GM21526 (cell line): ENCODE measurements around the gene GPRC5A.

ENCODE experiments used
- ATAC-seq: cut with Tn5 transposase; IDR thresholded peaks from one replicate; pipeline ENCODE4 v1.9.1; 2021; ENCODE audit warnings: moderate library complexity; ENCODE audit not compliant: unreplicated experiment, low FRiP score

The GPRC5A gene

DNA sequence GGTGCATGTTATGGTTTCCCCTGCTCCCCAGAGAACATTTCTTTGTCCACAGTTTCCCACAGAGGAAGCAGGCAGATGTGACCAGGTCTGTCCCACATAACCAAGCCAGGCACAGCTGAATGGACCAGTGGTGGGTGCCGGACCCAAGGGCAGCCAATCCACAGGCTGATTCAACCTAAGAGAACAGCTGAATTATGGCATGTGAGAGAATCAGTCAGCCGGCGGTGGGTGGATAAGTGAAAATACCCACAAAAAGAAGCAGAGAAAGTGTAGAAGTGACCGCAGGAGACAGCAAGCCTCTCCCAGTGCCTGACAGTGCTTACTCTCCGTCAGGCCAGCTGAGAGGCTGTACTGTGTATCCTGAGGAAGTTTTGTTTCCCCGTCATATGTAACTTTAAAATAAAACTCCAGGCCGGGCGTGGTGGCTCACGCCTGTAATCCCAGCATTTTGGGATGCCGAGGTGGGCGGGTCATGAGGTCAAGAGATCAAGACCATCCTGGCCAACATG lies 45.7 kb downstream of the GPRC5A start:
- ATAC-seq: no peak

GRCh38 chr12:12938541-12938940 lies 47.2 kb downstream of the GPRC5A start:
- no peak for ATAC-seq

- ATAC-seq: no peak
Measured at GRCh38 chr12:12939888-12940287, 48.5 kb downstream of the GPRC5A start.

DNA sequence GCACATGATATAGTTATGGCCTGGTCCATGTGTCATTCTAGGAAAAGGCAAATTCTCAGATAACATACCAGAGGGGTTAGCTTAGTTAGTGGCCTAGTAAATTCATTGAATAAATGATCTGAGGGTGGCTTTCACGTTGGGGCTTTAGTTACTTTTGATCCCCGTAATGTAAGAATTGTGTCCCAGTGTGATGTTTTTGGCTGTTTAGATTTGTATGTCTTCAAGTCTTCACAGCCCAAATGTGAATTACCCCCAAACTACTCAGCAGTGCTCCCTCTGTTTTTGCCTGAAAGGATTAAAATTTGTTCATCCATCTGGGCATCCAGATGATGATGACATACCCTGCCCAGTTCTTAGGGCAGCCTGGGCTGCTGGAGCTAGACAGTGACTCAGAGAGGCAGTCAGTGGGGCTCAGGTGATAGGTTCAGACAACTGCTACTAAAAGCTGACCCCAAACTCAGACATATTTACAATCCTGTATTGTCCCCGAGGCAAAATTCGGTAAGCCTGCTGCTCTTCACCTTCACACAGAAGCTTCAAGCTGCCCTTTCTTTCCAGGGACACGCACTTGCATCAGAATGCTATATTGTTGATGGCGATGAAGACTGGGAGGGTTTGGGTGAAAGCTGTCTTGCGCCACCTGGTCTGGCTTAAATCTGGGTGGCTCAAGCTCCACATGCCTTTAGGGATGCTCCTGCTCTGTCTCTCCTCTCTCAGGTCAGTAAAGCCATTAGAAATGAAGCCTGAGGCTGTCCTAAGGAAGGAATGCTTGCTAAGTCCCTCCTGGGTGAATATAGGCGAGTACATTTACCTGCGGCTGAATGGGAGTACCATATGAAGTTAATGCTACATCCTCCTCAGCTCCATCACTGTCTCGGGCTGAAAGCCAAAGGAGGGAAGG lies 50.3 kb downstream of the GPRC5A start:
- no peak for ATAC-seq

DNA sequence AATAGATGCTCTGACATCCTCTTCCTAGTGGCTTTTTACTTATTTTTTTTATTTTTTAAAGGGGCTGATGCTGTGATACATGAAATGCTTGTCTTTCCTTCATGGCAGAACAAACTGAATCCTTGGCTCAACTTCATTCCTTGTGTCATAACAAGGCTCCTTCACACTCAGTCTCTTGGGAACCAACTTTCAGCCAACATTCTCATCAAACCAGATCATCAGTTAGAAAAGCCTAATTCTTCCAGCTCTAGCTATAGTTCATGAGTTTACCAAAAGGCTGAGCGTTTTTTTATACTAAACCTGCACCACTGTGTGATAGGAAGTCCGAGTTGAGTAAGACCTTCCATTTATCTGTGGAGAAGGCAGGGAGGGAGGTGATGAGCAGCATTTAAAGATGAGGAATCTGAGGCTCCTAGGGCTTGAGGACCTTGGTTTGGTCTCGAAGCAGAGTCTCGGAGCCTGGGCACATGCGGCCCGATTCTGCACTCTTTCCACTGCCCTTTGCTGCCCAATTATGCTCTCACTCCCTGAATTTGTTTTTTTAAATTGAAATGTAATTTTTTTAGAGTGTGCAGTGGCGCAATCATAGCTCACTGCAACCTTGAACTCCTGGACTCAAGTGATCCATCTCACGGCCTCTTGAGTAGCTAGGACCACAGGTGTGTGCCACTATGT lies 52.4 kb downstream of the GPRC5A start:
- ATAC-seq: no peak

DNA sequence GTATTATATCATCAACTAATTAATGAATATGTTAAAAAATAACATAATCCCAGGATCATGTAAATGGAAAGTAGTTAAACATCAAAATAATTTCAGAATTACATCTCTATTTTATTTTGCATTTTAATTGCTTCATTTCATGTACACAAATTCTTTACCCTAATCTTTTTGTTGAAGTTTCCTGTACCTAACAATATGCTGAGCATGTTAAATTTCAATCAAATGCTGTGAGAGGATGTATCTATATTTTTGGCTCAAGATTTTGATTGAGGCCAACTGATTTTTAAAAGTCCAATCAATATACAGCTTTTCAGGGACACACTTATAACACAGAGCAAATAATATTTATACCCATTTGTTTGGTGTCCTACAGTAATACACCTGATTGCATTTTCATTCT lies 54.2 kb downstream of the GPRC5A start:
- ATAC-seq: no peak

DNA sequence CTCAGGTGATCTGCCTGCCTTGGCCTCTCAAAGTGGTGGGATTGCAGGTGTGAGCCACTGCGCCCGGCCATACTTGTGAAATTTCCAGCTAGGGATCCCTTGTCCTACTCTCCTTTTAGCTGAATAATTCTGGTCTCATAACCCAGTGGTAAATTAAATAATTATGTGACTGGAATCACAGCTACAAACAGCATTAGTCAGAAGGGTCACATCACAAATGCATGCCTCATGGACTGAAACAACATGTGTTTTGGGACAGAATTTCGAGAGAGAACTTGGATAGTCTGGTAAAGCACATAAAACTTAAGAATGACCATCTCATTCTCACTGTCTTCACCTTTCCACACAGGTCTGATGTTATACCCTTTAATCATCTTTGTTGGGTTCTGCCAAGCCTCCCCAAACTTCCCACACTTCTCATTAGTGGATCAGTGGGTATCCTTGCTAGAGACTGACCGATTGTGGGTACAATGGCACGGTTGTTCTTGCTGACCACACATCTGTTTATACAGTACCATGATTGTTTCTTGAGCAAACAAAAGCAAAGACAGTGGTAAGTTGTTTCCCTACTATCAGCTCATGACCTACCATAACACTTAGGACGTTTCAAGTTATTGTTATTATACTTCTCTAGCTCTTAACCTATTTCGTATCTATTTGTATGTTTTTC lies 55.5 kb downstream of the GPRC5A start:
- no peak for ATAC-seq

- ATAC-seq: no peak
Measured at GRCh38 chr12:12947902-12948301, 56.5 kb downstream of the GPRC5A start.

DNA sequence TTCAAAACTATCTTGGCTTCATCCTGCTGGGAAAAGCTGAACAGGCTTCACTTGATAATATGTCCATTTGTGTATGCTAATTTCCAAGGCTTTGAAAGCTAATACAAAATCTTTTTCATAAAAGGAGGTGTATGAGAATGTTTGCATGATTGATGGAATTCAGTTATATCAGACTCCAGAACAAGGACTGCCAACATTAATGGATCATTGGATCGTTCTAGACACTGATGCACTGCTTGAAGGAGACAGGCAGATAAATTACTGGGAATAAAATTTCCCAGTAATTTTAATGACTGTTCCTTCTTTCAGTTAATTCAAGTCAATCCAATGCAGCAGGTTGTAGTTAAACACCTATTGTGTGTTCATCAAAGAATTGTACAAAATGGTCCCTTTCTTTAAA lies 60.1 kb downstream of the GPRC5A start:
- no peak for ATAC-seq

- no peak for ATAC-seq
Measured at GRCh38 chr12:12952036-12952435, 60.7 kb downstream of the GPRC5A start, which contains the start of gene GPRC5D. Gene GPRC5D, minus strand, starts transcription at chr12:12952170. Its CDS starts 1,786 bp downstream, at chr12:12950384.

- no peak for ATAC-seq
Measured at GRCh38 chr12:12954356-12954755, 63.0 kb downstream of the GPRC5A start.

- ATAC-seq: no peak
Measured at GRCh38 chr12:12954878-12955625, 63.7 kb downstream of the GPRC5A start.

DNA sequence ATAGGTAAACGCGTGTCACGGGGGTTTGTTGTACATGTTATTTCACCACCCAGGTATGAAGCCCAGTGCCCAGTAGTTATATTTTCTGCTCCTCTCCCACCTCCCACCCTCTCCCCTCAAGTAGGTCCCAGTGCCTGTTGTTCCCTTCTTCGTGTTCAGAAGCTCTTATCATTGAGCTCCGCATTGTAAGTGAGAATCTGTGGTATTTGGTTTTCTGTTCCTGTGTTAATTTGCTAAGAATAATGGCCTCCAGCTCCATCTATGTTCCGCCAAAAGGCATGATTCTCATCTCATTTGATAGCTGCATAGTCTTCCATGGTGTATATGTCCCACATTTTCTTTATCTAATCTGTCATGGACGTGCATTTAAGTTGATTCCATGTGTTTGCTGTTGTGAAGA lies 67.5 kb downstream of the GPRC5A start:
- ATAC-seq: no peak

DNA sequence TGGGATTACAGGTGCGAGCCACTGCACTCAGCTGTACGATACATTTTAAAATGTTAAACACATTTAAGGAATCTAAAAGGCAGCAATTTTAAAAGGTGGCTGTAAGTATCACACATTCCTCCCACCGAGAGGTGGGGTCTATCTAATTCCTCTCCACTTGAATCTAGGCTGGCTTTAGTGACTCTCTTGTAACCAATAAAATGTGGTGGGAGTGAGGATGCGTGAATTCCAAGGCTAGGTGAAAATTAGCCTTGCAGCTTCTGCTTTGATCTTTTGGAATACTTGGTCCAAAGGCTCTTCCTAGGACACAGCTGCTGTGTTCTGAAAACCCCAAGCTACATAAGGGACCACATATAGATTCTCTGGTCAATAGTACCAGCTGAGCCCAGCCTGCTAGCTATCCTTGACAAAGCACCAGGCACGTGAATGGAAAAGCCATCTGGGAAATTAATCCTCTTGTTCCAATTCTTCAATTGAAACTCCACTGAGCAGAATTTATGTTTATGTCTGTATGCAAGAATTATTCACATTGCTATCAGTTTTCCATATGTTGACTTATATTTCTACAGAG lies 69.4 kb downstream of the GPRC5A start:
- ATAC-seq: no peak

- ATAC-seq: no peak
Measured at GRCh38 chr12:12964255-12964654, 72.9 kb downstream of the GPRC5A start.

DNA sequence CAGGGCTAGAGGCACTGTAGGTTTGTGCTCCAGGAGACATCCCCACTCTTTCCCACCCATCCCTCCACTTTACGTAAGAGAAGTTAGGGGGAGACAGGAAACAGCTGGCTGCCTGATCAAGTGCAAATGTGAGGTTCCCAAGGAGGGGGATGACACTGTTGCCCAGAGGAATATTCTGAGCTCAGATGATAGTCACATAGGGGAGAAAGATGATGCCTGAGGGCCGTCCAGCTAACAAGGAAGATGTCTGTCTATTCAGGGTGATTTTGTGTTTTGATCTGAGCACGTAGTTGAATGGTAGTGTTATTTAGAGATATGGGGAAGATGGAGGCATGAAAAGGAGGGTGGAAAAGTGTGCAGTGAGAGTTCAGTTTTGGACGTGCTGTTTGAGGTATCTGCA lies 74.5 kb downstream of the GPRC5A start:
- ATAC-seq: no peak
